Activated CD4-positive, alpha-beta T cell treated with anti-CD3 and anti-CD28 coated beads for 24 hours (primary cell): ENCODE data around the gene LUC7L.
"Not testable (repeated sequence)": the region's sequence is repeated elsewhere in the genome, so short reads cannot be mapped to it uniquely, and the experiment has no call there.

Source experiments
- DNase-seq, 2 donors: peaks; one replicate each; pipeline ENCODE4 v3.0.0-alpha.2; 2020; ENCODE audit warnings: low read depth in 2 of 2

Gene LUC7L

DNA sequence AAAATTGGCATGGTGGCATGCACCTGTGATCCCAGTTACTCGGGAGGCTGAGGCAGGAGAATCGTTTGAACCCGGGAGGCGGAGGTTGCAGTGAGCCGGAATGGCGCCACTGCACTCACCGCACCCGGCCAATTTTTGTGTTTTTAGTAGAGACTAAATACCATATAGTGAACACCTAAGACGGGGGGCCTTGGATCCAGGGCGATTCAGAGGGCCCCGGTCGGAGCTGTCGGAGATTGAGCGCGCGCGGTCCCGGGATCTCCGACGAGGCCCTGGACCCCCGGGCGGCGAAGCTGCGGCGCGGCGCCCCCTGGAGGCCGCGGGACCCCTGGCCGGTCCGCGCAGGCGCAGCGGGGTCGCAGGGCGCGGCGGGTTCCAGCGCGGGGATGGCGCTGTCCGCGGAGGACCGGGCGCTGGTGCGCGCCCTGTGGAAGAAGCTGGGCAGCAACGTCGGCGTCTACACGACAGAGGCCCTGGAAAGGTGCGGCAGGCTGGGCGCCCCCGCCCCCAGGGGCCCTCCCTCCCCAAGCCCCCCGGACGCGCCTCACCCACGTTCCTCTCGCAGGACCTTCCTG, 49.1 kb downstream of the LUC7L start, which contains the start of gene HBQ1:
Gene HBQ1 (plus strand): TSS at position 359 of the 575 bp plus-strand sequence. CDS start 28 bp downstream, at position 387.
- DNase-seq = peak; percentile 15 to 24

DNA sequence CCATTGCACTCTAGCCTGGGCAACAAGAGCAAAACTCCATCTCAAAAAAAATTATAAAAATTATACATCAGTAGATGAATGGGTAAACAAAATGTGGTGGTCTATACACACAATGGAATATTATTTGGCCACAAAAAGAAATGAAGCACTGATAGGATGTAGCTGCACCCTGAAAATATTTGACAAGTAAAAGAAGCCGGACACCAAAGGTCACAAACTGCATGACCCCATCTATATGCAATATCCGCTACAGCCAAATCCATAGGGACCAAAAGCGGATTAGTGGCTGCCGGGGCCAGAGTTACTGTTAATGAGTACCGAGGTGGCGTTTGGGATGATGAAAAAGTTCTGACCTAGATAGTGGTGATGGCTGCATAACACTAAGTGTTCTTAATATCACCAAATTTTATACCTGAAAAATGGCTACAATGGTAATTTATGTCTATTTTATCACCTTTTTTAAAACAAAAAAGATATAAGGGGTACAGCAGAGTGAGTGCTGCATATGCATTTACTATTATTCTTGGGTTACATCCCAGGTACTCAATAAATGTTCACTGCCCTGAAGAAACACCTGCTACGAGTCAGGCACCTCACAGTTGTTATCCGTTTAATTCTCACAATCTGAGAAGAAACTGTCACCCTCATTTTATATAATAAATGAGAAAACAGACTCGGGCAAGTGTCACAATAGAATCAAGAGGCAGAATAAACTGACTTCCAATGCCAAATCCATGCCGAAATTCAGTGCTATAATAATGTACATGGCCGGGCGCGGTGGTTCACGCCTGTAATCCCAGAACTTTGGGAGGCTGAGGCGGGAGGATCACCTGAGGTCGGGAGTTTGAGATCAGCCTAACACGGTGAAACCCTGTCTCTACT, 49.8 kb downstream of the LUC7L start:
- no peak for DNase-seq

DNA sequence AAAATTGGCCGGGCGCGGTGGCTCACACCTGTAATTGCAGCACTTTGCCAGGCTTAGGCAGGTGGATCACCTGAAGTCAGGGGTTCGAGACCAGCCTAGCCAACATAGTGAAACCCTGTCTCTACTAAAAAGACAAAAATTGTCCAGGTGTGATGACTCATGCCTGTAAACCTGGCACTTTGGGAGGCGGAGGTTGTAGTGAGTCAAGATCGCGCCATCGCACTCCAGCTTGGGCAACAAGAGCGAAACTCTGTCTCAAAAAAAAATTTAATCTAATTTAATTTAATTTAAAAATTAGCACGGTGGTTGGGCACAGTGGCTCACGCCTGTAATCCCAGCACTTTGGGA, 50.6 kb downstream of the LUC7L start:
- no peak for DNase-seq

DNA sequence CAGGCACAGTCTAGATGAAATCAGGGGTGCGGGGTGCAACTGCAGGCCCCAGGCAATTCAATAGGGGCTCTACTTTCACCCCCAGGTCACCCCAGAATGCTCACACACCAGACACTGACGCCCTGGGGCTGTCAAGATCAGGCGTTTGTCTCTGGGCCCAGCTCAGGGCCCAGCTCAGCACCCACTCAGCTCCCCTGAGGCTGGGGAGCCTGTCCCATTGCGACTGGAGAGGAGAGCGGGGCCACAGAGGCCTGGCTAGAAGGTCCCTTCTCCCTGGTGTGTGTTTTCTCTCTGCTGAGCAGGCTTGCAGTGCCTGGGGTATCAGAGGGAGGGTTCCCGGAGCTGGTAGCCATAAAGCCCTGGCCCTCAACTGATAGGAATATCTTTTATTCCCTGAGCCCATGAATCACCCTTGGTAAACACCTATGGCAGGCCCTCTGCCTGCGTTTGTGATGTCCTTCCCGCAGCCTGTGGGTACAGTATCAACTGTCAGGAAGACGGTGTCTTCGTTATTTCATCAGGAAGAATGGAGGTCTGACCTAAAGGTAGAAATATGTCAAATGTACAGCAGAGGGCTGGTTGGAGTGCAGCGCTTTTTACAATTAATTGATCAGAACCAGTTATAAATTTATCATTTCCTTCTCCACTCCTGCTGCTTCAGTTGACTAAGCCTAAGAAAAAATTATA, 51.1 kb downstream of the LUC7L start:
- DNase-seq = no peak

DNA sequence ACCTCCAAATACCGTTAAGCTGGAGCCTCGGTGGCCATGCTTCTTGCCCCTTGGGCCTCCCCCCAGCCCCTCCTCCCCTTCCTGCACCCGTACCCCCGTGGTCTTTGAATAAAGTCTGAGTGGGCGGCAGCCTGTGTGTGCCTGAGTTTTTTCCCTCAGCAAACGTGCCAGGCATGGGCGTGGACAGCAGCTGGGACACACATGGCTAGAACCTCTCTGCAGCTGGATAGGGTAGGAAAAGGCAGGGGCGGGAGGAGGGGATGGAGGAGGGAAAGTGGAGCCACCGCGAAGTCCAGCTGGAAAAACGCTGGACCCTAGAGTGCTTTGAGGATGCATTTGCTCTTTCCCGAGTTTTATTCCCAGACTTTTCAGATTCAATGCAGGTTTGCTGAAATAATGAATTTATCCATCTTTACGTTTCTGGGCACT, 51.8 kb downstream of the LUC7L start:
- no peak for DNase-seq

DNA sequence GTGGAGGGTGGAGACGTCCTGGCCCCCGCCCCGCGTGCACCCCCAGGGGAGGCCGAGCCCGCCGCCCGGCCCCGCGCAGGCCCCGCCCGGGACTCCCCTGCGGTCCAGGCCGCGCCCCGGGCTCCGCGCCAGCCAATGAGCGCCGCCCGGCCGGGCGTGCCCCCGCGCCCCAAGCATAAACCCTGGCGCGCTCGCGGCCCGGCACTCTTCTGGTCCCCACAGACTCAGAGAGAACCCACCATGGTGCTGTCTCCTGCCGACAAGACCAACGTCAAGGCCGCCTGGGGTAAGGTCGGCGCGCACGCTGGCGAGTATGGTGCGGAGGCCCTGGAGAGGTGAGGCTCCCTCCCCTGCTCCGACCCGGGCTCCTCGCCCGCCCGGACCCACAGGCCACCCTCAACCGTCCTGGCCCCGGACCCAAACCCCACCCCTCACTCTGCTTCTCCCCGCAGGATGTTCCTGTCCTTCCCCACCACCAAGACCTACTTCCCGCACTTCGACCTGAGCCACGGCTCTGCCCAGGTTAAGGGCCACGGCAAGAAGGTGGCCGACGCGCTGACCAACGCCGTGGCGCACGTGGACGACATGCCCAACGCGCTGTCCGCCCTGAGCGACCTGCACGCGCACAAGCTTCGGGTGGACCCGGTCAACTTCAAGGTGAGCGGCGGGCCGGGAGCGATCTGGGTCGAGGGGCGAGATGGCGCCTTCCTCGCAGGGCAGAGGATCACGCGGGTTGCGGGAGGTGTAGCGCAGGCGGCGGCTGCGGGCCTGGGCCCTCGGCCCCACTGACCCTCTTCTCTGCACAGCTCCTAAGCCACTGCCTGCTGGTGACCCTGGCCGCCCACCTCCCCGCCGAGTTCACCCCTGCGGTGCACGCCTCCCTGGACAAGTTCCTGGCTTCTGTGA, 52.5 kb downstream of the LUC7L start, which contains the start of gene HBA1:
Gene HBA1 (plus strand): TSS at position 204 of the 906 bp plus-strand sequence. CDS start 37 bp downstream, at position 241.
- DNase-seq = not testable (repeated sequence)

DNA sequence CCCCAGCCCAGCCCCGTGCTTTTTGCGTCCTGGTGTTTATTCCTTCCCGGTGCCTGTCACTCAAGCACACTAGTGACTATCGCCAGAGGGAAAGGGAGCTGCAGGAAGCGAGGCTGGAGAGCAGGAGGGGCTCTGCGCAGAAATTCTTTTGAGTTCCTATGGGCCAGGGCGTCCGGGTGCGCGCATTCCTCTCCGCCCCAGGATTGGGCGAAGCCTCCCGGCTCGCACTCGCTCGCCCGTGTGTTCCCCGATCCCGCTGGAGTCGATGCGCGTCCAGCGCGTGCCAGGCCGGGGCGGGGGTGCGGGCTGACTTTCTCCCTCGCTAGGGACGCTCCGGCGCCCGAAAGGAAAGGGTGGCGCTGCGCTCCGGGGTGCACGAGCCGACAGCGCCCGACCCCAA, 53.2 kb downstream of the LUC7L start:
- not testable (repeated sequence) for DNase-seq

DNA sequence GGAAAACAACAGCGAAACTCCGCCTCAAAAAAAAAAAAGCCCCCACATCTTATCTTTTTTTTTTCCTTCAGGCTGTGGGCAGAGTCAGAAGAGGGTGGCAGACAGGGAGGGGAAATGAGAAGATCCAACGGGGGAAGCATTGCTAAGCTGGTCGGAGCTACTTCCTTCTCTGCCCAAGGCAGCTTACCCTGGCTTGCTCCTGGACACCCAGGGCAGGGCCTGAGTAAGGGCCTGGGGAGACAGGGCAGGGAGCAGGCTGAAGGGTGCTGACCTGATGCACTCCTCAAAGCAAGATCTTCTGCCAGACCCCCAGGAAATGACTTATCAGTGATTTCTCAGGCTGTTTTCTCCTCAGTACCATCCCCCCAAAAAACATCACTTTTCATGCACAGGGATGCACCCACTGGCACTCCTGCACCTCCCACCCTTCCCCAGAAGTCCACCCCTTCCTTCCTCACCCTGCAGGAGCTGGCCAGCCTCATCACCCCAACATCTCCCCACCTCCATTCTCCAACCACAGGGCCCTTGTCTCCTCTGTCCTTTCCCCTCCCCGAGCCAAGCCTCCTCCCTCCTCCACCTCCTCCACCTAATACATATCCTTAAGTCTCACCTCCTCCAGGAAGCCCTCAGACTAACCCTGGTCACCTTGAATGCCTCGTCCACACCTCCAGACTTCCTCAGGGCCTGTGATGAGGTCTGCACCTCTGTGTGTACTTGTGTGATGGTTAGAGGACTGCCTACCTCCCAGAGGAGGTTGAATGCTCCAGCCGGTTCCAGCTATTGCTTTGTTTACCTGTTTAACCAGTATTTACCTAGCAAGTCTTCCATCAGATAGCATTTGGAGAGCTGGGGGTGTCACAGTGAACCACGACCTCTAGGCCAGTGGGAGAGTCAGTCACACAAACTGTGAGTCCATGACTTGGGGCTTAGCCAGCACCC, 54.0 kb downstream of the LUC7L start:
- DNase-seq = no peak

DNA sequence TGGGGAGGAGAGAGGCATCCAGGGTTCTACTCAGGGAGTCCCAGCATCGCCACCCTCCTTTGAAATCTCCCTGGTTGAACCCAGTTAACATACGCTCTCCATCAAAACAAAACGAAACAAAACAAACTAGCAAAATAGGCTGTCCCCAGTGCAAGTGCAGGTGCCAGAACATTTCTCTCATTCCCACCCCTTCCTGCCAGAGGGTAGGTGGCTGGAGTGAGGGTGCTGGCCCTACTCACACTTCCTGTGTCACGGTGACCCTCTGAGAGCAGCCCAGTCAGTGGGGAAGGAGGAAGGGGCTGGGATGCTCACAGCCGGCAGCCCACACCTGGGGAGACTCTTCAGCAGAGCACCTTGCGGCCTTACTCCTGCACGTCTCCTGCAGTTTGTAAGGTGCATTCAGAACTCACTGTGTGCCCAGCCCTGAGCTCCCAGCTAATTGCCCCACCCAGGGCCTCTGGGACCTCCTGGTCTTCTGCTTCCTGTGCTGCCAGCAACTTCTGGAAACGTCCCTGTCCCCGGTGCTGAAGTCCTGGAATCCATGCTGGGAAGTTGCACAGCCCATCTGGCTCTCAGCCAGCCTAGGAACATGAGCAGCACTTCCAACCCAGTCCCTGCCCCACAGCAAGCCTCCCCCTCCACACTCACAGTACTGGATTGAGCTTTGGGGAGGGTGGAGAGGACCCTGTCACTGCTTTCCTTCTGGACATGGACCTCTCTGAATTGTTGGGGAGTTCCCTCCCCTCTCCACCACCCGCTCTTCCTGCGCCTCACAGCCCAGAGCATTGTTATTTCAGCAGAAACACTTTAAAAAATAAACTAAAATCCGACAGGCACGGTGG, 55.1 kb downstream of the LUC7L start:
- DNase-seq = not testable (repeated sequence)

DNA sequence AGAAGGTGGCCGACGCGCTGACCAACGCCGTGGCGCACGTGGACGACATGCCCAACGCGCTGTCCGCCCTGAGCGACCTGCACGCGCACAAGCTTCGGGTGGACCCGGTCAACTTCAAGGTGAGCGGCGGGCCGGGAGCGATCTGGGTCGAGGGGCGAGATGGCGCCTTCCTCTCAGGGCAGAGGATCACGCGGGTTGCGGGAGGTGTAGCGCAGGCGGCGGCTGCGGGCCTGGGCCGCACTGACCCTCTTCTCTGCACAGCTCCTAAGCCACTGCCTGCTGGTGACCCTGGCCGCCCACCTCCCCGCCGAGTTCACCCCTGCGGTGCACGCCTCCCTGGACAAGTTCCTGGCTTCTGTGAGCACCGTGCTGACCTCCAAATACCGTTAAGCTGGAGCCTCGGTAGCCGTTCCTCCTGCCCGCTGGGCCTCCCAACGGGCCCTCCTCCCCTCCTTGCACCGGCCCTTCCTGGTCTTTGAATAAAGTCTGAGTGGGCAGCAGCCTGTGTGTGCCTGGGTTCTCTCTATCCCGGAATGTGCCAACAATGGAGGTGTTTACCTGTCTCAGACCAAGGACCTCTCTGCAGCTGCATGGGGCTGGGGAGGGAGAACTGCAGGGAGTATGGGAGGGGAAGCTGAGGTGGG, 55.9 kb downstream of the LUC7L start:
- not testable (repeated sequence) for DNase-seq

DNA sequence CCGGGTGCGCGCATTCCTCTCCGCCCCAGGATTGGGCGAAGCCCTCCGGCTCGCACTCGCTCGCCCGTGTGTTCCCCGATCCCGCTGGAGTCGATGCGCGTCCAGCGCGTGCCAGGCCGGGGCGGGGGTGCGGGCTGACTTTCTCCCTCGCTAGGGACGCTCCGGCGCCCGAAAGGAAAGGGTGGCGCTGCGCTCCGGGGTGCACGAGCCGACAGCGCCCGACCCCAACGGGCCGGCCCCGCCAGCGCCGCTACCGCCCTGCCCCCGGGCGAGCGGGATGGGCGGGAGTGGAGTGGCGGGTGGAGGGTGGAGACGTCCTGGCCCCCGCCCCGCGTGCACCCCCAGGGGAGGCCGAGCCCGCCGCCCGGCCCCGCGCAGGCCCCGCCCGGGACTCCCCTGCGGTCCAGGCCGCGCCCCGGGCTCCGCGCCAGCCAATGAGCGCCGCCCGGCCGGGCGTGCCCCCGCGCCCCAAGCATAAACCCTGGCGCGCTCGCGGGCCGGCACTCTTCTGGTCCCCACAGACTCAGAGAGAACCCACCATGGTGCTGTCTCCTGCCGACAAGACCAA, 56.8 kb downstream of the LUC7L start, which contains the start of gene HBA2:
Gene HBA2 (plus strand): TSS at position 503 of the 568 bp plus-strand sequence. CDS start 37 bp downstream, at position 540.
- DNase-seq = not testable (repeated sequence)

DNA sequence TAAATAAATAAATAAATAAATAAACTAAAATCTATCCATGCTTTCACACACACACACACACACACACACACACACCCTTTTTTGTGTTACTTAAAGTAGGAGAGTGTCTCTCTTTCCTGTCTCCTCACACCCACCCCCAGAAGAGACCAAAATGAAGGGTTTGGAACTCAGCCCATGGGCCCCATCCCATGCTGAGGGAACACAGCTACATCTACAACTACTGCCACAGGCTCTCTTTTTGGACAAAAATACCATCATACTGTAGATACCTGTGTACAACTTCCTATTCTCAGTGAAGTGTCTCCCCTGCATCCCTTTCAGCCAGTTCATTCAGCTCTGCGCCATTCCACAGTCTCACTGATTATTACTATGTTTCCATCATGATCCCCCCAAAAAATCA, 58.5 kb downstream of the LUC7L start:
- DNase-seq = no peak

DNA sequence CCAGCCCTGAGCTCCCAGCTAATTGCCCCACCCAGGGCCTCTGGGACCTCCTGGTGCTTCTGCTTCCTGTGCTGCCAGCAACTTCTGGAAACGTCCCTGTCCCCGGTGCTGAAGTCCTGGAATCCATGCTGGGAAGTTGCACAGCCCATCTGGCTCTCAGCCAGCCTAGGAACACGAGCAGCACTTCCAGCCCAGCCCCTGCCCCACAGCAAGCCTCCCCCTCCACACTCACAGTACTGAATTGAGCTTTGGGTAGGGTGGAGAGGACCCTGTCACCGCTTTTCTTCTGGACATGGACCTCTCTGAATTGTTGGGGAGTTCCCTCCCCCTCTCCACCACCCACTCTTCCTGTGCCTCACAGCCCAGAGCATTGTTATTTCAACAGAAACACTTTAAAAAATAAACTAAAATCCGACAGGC, 59.2 kb downstream of the LUC7L start:
- not testable (repeated sequence) for DNase-seq

DNA sequence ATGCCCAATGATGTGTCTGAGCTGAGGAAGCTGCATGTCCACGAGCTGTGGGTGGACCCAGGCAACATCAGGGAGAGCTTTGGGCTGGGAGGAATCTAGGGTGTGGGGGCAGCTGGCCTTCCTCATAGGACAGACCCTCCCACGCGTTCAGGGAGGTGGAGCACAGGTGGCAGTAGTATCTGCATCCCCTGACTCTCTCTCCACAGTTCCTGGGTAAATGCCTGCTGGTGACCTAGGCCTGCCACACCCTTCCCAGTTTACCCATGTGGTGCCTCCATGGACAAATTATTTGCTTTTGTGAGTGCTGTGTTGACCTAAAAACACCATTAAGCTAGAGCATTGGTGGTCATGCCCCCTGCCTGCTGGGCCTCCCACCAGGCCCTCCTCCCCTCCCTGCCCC, 60.2 kb downstream of the LUC7L start:
- DNase-seq = no peak

DNA sequence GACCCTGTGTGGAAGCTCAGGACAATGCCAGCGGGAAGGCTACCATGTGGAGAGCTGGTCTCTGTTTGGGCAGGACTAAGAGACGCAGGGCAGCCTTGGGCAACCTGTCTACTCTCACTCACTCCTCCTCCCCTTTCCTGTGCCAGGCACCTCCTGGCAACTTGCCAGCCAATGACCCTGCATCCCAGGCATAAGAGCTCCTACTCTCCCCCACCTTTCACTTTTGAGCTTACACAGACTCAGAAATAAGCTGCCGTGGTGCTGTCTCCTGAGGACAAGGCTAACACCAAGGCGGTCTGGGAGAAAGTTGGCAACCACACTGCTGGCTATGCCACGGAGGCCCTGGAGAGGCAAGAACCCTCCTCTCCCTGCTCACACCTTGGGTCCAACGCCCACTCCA, 60.8 kb downstream of the LUC7L start:
- no peak for DNase-seq

DNA sequence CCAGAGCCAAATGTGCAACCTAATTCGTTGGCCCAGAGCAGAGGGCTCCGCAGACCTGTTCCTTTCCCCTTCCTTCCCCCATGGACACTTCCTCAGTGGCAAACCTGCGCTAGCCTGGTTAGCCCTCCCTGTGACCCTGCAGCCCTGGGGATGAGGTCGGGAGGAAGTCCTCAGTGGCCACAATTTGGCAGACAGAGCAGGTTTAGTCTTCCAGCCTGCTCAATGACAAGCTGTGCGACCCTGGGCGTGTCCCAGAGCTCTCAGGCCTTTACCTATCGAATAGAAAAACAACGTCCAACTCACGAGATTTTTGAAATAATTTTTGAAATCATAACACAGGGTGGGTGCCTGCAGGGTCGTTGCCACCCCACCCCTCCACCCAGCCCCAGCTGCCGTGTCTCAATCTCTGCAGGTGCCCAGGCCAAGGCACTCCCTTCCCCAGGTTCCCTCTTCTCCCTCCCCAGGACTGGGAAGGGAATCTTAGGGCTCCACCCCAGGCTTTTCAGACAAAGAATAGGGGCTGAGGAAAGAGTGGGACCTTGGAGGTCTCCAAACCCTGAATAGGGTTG, 62.0 kb downstream of the LUC7L start:
- DNase-seq = no peak

DNA sequence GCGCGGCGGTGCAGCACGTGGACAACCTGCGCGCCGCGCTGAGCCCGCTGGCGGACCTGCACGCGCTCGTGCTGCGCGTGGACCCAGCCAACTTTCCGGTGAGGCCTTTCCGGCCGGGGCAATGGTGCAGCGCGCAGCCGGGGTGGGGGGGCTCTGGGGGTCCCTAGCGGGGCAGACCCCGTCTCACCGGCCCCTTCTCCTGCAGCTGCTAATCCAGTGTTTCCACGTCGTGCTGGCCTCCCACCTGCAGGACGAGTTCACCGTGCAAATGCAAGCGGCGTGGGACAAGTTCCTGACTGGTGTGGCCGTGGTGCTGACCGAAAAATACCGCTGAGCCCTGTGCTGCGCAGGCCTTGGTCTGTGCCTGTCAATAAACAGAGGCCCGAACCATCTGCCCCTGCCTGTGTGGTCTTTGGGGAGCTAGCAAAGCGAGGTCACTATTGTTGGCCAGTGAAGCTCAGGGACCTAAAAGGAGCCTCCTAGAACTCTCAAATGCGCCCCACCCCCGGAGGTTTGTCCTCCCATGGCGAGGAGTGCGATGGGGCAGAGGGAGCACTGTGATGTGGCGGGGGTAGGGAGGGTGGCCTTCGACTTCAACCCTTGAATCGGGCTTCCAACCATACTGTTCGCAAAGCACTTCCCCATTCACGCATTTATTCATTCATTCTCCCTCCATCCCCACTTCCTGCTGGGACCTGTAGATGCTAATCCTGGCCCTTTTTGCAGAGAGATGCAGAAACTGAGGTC, 62.7 kb downstream of the LUC7L start:
- DNase-seq = no peak
